HG02943 (cell line): ENCODE data around the gene CTSD.

ENCODE experiments used
- ATAC-seq: cut with Tn5 transposase; IDR thresholded peaks from one replicate; pipeline ENCODE4 v1.9.1; 2021; ENCODE audit warnings: mild to moderate bottlenecking, low read depth, moderate library complexity; ENCODE audit not compliant: unreplicated experiment

The CTSD gene

GRCh38 chr11:1756791-1757771 lies 6.6 kb downstream of the CTSD start:
- ATAC-seq, result no peak

- no peak for ATAC-seq
These were observed 7.8 kb downstream of the CTSD start for GRCh38 chr11:1755692-1756561.

- ATAC-seq, result no peak
These were observed 8.4 kb downstream of the CTSD start for GRCh38 chr11:1755344-1755691.

- ATAC-seq, result no peak
These were observed 9.2 kb downstream of the CTSD start for GRCh38 chr11:1754376-1755150.

GRCh38 chr11:1753929-1754305 lies 9.8 kb downstream of the CTSD start:
- ATAC-seq, result no peak

- no peak for ATAC-seq
These were observed 10.3 kb downstream of the CTSD start for GRCh38 chr11:1753229-1753928.

- ATAC-seq, result no peak
These were observed 10.9 kb downstream of the CTSD start for GRCh38 chr11:1752907-1753228.

GRCh38 chr11:1751999-1752906 lies 11.5 kb downstream of the CTSD start:
- no peak for ATAC-seq

- ATAC-seq, result no peak
These were observed 12.2 kb downstream of the CTSD start for GRCh38 chr11:1751531-1751921.

- no peak for ATAC-seq
These were observed 12.7 kb downstream of the CTSD start for GRCh38 chr11:1750840-1751530.

- no peak for ATAC-seq
These were observed 13.3 kb downstream of the CTSD start, which contains the start of gene IFITM10 for GRCh38 chr11:1750481-1750839. Gene IFITM10, minus strand, starts transcription at chr11:1750595. Its CDS starts 153 bp downstream, at chr11:1750442.

GRCh38 chr11:1749395-1750351 lies 14.1 kb downstream of the CTSD start:
- no peak for ATAC-seq

GRCh38 chr11:1748636-1749394 lies 14.9 kb downstream of the CTSD start:
- ATAC-seq, result no peak

GRCh38 chr11:1747753-1748635 lies 15.7 kb downstream of the CTSD start:
- no peak for ATAC-seq

GRCh38 chr11:1746956-1747752 lies 16.6 kb downstream of the CTSD start:
- no peak for ATAC-seq
